HEK293 (cell line): ENCODE data around the gene MKX.

Source experiments
- CTCF ChIA-PET: fragments of 350-600 bp; formaldehyde crosslinking; extraction: SDS; loops from one replicate; lab custom pipeline; 2021; ENCODE audit warnings: antibody characterized with exemption; lab: Yijun Ruan, JAX
- POLR2A ChIA-PET: fragments of 300-600 bp; formaldehyde crosslinking; extraction: SDS; loops from one replicate; lab custom pipeline; 2020; ENCODE audit warnings: antibody characterized with exemption, inconsistent platforms; lab: Yijun Ruan, JAX
- H3K27ac ChIP-seq: fragments of 200-500 bp; sonication (Bioruptor generic); 2 replicates; pipeline ENCODE4 v1.5.1; 2014; ENCODE audit warnings: low read depth, low read length, control low read depth, inconsistent platforms; ENCODE audit errors: extremely low read depth
- H3K36me3 ChIP-seq, 2 experiments: fragments of 200-500 bp in 1 of 2; sonication (Bioruptor generic) in 1 of 2; 1 replicate in 1 of 2; 2 replicates in 1 of 2; pipeline ENCODE4 v1.5.1; 2014 to 2017; ENCODE audit warnings: inconsistent platforms in 2 of 2, low read length in 2 of 2; ENCODE audit not compliant: control insufficient read depth in 2 of 2, insufficient read depth in 1 of 2
- H3K4me1 ChIP-seq: fragments of 200-500 bp; sonication (Bioruptor generic); 2 replicates; pipeline ENCODE4 v1.5.1; 2014; ENCODE audit warnings: mild to moderate bottlenecking, low read length, inconsistent platforms; ENCODE audit not compliant: control insufficient read depth, insufficient read depth
- H3K4me3 ChIP-seq: 2 replicates; pipeline ENCODE4 v1.5.1; 2011; ENCODE audit warnings: low read depth, mild to moderate bottlenecking, control low read depth, low read length, moderate library complexity
- H3K9me3 ChIP-seq: fragments of 200-500 bp; sonication (Bioruptor generic); 2 replicates; pipeline ENCODE4 v1.5.1; 2014; ENCODE audit warnings: low read depth, low read length, inconsistent platforms; ENCODE audit not compliant: control insufficient read depth, insufficient read depth
- GLI2 ChIP-seq: fragments of 450-650 bp; formaldehyde crosslinking; IDR thresholded peaks from 2 replicates; pipeline ENCODE4; 2017; ENCODE audit warnings: missing biosample characterization, missing genetic modification characterization, low read depth, borderline replicate concordance
- PBX3 ChIP-seq: sonication (generic); formaldehyde crosslinking; IDR thresholded peaks from 2 replicates; pipeline ENCODE4 v1.8.1; 2022; ENCODE audit warnings: mild to moderate bottlenecking, moderate library complexity, missing genetic modification reagents
- SP2 ChIP-seq: fragments of 450-650 bp; formaldehyde crosslinking; IDR thresholded peaks from 2 replicates; pipeline ENCODE4 v1.5.1; 2016; ENCODE audit warnings: missing biosample characterization, missing genetic modification characterization
- SP3 ChIP-seq: fragments of 450-650 bp; formaldehyde crosslinking; IDR thresholded peaks from 2 replicates; pipeline ENCODE4 v1.5.1; 2016; ENCODE audit warnings: missing biosample characterization, missing genetic modification characterization
- ZBTB44 ChIP-seq: fragments of 450-650 bp; IDR thresholded peaks from 2 replicates; pipeline ENCODE4 v1.5.1; 2018; ENCODE audit warnings: missing biosample characterization, mild to moderate bottlenecking, missing genetic modification characterization
- ZFP37 ChIP-seq: fragments of 450-650 bp; formaldehyde crosslinking; IDR thresholded peaks from 2 replicates; pipeline ENCODE4 v1.5.1; 2016; ENCODE audit warnings: missing biosample characterization, missing genetic modification characterization
- ZNF24 ChIP-seq: fragments of 450-650 bp; formaldehyde crosslinking; IDR thresholded peaks from 2 replicates; pipeline ENCODE4 v1.5.1; 2016; ENCODE audit warnings: missing biosample characterization, missing genetic modification characterization
- ZNF404 ChIP-seq: fragments of 450-650 bp; formaldehyde crosslinking; IDR thresholded peaks from 2 replicates; pipeline ENCODE4 v1.5.1; 2017; ENCODE audit warnings: missing biosample characterization, missing genetic modification characterization
- ZNF449 ChIP-seq: fragments of 450-650 bp; formaldehyde crosslinking; IDR thresholded peaks from 2 replicates; pipeline ENCODE4 v1.5.1; 2017; ENCODE audit warnings: missing biosample characterization, mild to moderate bottlenecking, missing genetic modification characterization, moderate library complexity
- ZNF580 ChIP-seq: fragments of 450-650 bp; formaldehyde crosslinking; IDR thresholded peaks from 2 replicates; pipeline ENCODE4 v1.5.1; 2016; ENCODE audit warnings: missing biosample characterization, missing genetic modification characterization
- ZNF596 ChIP-seq: fragments of 450-650 bp; IDR thresholded peaks from 2 replicates; pipeline ENCODE4 v1.5.0; 2018; ENCODE audit warnings: missing biosample characterization, mild to moderate bottlenecking, missing genetic modification characterization, moderate library complexity
- ZNF623 ChIP-seq: fragments of 450-650 bp; formaldehyde crosslinking; IDR thresholded peaks from 2 replicates; pipeline ENCODE4 v1.5.1; 2016; ENCODE audit warnings: missing biosample characterization, missing genetic modification characterization
- ZNF626 ChIP-seq: fragments of 450-650 bp; sonication (Bioruptor Pico); formaldehyde crosslinking; IDR thresholded peaks from 2 replicates; pipeline ENCODE4 v1.5.1; 2018; ENCODE audit warnings: missing biosample characterization, missing genetic modification characterization, inconsistent platforms
- ZNF670 ChIP-seq: fragments of 450-650 bp; formaldehyde crosslinking; IDR thresholded peaks from 2 replicates; pipeline ENCODE4 v1.5.1; 2016; ENCODE audit warnings: missing biosample characterization, missing genetic modification characterization, low read depth
- ZNF677 ChIP-seq: fragments of 450-650 bp; IDR thresholded peaks from 2 replicates; pipeline ENCODE4 v1.5.0; 2018; ENCODE audit warnings: missing biosample characterization, mild to moderate bottlenecking, missing genetic modification characterization, moderate library complexity
- ZNF768 ChIP-seq: fragments of 450-650 bp; formaldehyde crosslinking; IDR thresholded peaks from 2 replicates; pipeline ENCODE4 v1.5.1; 2018; ENCODE audit warnings: missing biosample characterization, mild to moderate bottlenecking, missing genetic modification characterization
- ZNF791 ChIP-seq: fragments of 450-650 bp; formaldehyde crosslinking; IDR thresholded peaks from 2 replicates; pipeline ENCODE4 v1.5.1; 2016; ENCODE audit warnings: missing biosample characterization, missing genetic modification characterization
- TF ChIP-seq, protein P1 (sequence below): fragments of 450-650 bp; formaldehyde crosslinking; IDR thresholded peaks from 2 replicates; pipeline ENCODE4 v1.5.1; 2016; ENCODE audit warnings: missing biosample characterization, missing genetic modification characterization

The MKX gene

DNA sequence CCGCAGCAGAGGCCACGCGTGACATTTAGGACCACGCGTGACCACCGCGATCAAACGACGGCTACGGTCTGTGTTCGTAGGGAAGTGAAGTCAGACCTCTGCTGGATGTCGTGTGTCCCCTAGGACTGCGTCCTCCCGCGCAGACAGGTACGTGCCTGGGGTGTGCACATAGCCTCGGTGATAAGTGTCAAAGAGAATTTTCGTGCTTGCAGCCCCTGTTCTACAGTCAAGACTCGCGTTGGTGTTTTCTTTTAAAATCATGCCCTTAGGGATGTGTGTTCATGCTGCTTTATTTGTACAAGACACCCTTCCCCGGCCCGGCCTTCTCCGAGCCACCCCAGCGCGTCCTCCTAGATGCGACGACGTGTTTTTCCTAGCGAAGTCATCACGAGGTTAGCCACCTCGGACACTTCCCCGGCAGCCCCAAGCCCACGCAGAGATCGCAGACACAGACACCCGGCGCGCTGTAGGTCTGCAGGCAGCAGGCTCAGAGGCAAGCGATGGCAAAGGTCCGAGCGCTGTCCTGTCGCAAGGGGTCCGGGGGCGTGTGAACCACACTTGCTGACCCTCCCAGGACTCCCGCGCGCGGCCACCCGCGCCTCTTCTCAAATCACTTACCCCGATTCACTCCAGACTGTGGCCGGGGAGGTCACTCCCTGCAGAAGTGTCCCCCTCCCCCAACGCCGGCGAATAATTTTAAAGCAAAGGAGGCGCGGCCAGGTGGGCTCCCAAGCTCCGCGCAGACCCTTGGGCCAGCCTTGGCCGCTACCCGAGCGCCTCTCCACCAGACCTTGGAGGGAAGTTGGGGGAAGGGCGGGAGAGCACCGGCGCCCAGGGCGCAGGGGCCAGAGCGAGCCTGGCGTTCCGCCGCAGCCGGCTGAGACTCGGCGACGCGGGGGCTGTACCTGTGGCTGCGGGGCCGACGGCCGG lies 552 bp downstream of the MKX start:
- ChIA-PET CTCF (interaction anchor here (0.6 to 0.7 kb wide), 2 partner anchors 49 to 239 kb away, joined by 3 to 5 read pairs; no protein-coding TSS in a partner anchor), POLR2A (no interaction called here)
- Histone ChIP-seq H3K4me3 (peak overlapping the region; percentile 47), H3K9me3 (no peaks in the 10 kb centered on the region), H3K27ac (peak overlapping the region; percentile 75; the same call in 1 of the 2 replicates), H3K36me3 (peaks cover 0 to 22% of the 10 kb centered on the region in 2 experiments; a peak in 1 of 3 replicates), H3K4me1 (peaks cover 7% of the 10 kb centered on the region)
- no peak for TF ChIP-seq ZNF596 (tag by site-specific recombination)
- no peak for TF ChIP-seq ZNF24 (tag by site-specific recombination)
- TF ChIP-seq ZBTB44, result no peak
- no peak for TF ChIP-seq ZFP37 (tag by site-specific recombination)
- TF ChIP-seq ZNF580, result no peak
- TF ChIP-seq ZNF623 (tag by site-specific recombination), result no peak
- TF ChIP-seq GLI2 (tag by site-specific recombination), result no peak
- no peak for TF ChIP-seq SP2 (tag by site-specific recombination)
- TF ChIP-seq ZNF791, result no peak
- TF ChIP-seq ZNF677 (tag by site-specific recombination), result no peak
- no peak for TF ChIP-seq ZNF670

DNA sequence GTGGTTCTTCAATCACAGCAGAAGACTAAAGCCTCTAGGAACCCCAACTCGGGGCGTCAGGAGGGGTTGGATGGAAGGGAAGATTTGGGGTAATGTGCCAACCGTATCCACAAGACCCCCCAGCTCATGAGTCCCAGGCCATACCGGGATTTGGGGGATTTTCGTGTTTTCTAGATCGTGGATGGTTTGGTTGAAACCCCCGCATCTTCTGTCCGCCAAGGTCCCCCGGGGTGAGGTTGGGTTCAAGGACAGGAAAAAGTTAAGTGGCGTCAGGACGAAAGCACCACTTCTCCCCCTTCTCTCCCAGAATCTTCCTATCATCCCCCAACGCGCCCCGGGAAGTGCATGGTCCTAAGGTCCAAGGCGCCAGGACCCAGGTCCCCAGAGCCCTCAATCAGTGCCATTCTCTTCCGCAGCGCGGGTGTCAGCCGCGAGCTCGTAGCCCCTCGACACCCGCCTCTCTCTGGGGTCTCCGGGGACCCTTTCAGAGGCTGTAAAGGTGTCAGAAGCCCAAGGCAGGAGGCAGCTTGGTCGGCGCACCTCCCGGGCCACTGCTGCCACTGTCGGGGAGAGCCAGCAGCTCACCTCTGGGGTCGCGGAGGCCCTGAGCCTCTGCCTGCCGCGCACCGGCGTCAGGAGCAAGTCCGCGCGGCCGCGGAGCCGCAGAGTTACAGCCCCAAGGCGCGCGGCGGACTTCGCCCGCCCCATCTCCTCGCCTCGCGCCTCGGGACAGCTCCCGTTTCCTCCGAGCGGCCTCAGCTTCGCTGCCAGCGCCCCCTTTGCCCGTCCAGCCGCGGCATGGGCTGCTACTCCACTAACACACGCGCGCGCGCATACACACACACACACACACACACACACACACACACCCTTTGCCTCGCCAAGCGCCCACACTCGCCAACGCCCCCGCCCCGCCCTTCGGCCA lies 1.5 kb downstream of the MKX start:
- Histone ChIP-seq H3K9me3 (no peaks in the 10 kb centered on the region), H3K27ac (peak overlapping the region; percentile 75; the same call in 1 of the 2 replicates), H3K36me3 (peaks cover 0 to 22% of the 10 kb centered on the region in 2 experiments; a peak in 1 of 3 replicates), H3K4me1 (peaks cover 7% of the 10 kb centered on the region), H3K4me3 (peak overlapping the region; percentile 3)
- ChIA-PET POLR2A (interaction anchor here (0.5 to 0.6 kb wide), 3 partner anchors 117 to 590 kb away, joined by 3 to 5 read pairs (median 4); partner anchors contain the start of gene YME1L1), CTCF (interaction anchor here (0.6 to 0.7 kb wide), 4 partner anchors 46 to 238 kb away, joined by 3 to 5 read pairs (median 3); no protein-coding TSS in a partner anchor)
- TF ChIP-seq PBX3 (0 out of 2 replicates have a peak, but pooled peaks have one; percentile 42), ZNF768 (tag by site-specific recombination) (no peak)

DNA sequence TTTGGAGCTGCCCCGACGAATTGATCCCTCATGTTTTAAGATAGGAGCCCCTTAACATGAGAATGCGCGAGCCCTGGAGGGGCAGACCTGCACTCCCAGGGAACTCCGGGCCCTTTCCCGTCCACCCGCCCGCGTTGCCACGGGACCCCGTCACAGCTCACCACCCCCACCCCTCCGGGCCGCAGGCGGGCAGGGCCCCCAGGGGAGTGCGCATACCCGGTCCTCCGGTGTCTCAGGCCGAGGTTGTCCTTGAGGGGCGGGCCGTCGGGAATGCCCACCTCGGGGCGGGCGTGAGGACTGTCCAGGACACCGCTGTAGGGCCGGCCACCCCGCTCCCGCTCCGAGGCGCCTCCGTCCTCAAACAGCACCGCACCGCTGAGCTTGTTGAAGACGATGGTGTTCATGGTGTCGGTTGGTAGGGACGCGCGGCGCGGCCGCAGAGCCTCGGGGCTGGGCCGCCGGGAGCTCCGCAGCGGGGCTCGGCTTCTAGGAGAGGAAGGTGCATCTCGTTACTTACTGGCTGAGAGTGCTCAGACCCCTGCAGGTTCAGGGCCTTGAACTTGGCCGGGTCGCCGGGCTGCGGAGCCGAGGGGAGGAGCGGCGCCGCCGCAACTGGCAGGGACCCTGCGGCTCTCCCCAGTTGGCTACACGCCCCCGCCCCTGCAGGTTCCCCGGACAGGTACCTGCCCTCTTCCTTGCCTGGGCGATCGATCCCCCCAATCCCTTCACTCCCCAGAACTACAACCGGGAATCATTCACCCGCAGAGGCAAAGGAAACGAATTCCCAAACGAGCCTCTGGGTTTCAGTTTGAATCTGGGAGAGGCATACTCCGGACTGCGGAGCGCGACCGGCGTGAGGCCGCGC lies 2.4 kb downstream of the MKX start:
- Histone ChIP-seq H3K9me3 (no peaks in the 10 kb centered on the region), H3K4me3 (no peak overlapping the region), H3K36me3 (peaks cover 0 to 22% of the 10 kb centered on the region in 2 experiments; a peak in 1 of 3 replicates), H3K4me1 (peaks cover 7% of the 10 kb centered on the region), H3K27ac (peak overlapping the region; percentile 97)
- CTCF ChIA-PET, result interaction anchor here (0.7 to 1.4 kb wide), 2 partner anchors 9 to 606 kb away, joined by 3 to 4 read pairs; no protein-coding TSS in a partner anchor
- POLR2A ChIA-PET, result no interaction called here
- TF ChIP-seq, protein P1, sequence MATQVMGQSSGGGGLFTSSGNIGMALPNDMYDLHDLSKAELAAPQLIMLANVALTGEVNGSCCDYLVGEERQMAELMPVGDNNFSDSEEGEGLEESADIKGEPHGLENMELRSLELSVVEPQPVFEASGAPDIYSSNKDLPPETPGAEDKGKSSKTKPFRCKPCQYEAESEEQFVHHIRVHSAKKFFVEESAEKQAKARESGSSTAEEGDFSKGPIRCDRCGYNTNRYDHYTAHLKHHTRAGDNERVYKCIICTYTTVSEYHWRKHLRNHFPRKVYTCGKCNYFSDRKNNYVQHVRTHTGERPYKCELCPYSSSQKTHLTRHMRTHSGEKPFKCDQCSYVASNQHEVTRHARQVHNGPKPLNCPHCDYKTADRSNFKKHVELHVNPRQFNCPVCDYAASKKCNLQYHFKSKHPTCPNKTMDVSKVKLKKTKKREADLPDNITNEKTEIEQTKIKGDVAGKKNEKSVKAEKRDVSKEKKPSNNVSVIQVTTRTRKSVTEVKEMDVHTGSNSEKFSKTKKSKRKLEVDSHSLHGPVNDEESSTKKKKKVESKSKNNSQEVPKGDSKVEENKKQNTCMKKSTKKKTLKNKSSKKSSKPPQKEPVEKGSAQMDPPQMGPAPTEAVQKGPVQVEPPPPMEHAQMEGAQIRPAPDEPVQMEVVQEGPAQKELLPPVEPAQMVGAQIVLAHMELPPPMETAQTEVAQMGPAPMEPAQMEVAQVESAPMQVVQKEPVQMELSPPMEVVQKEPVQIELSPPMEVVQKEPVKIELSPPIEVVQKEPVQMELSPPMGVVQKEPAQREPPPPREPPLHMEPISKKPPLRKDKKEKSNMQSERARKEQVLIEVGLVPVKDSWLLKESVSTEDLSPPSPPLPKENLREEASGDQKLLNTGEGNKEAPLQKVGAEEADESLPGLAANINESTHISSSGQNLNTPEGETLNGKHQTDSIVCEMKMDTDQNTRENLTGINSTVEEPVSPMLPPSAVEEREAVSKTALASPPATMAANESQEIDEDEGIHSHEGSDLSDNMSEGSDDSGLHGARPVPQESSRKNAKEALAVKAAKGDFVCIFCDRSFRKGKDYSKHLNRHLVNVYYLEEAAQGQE (tag by site-specific recombination), result no peak
- TF ChIP-seq SP3 (no peak), ZNF449 (tag by site-specific recombination) (no peak), ZNF404 (tag by site-specific recombination) (no peak), ZNF626 (tag by site-specific recombination) (no peak)
